Upper lobe of left lung (tissue), 4 donors: ENCODE measurements around the gene PCSK5.

Experiments used
- CTCF ChIP-seq, 6 experiments: fragments of 450-650 bp in 4 of 6; fragments of 200-600 bp in 2 of 6; sonication (generic) in 2 of 6; IDR thresholded peaks; one replicate each; pipeline ENCODE4 v1.5.1; 2016 to 2019; ENCODE audit warnings: antibody characterized with exemption in 6 of 6
- EP300 ChIP-seq, 4 donors: sonication (generic); formaldehyde crosslinking; IDR thresholded peaks; one replicate each; pipeline ENCODE4 v1.5.1; 2017; ENCODE audit warnings: antibody characterized with exemption in 4 of 4, control low read depth in 2 of 4
- POLR2A ChIP-seq, 4 donors: fragments of 450-650 bp; IDR thresholded peaks; one replicate each; pipeline ENCODE4 v1.5.1; 2016 to 2017; ENCODE audit warnings: antibody characterized with exemption in 4 of 4, mild to moderate bottlenecking in 2 of 4
- POLR2AphosphoS5 ChIP-seq, 2 donors: sonication (generic); formaldehyde crosslinking; IDR thresholded peaks; one replicate each; pipeline ENCODE4 v1.5.1; 2017; ENCODE audit warnings: antibody characterized with exemption in 2 of 2

- TF ChIP-seq POLR2A (IDR thresholded peaks at IDR 0.05) (no peak), CTCF (IDR thresholded peaks at IDR 0.05) (no peak), EP300 (IDR thresholded peaks at IDR 0.05) (no peak), POLR2AphosphoS5 (IDR thresholded peaks at IDR 0.05) (no peak)
Observed at GRCh38 chr9:75941577-75942311, 51.3 kb downstream of the PCSK5 start.
